IMR-90 (cell line): ENCODE results near the gene SYNE1. TPM values are rescaled to one million over a fixed set of nuclear protein-coding genes. Genes with fewer than 3 reads are reported as not detected.

Source experiments
- ATAC-seq: fragments of 200-7000 bp; cut with Tn5 transposase; 2 replicates; pipeline ENCODE4 v1.9.1; 2020; ENCODE audit warnings: low read depth, mild to moderate bottlenecking, moderate library complexity
- BruUV-seq: library from RNA; stranded (reverse); fragments of 400-500 nt; replicated peaks from 2 replicates; lab custom pipeline; 2021; lab: Mats Ljungman, UMichigan
- CTCF ChIA-PET: fragments of 300-600 bp; formaldehyde crosslinking; extraction: SDS; loops from one replicate; lab custom pipeline; 2021; ENCODE audit warnings: antibody characterized with exemption; lab: Yijun Ruan, JAX
- POLR2A ChIA-PET: fragments of 300-600 bp; sonication (Branson Sonifier 250); formaldehyde crosslinking; loops from one replicate; lab custom pipeline; 2022; ENCODE audit warnings: antibody characterized with exemption; ENCODE audit not compliant: unreplicated experiment; lab: Charles Lee
- DNase-seq: peaks from one replicate; pipeline ENCODE4 v3.0.0; 2013
- H2AFZ ChIP-seq: replicated peaks from 2 replicates; pipeline ENCODE3; 2013; ENCODE audit warnings: low read length, mild to moderate bottlenecking; ENCODE audit not compliant: poor library complexity
- H2AK5ac ChIP-seq: 2 replicates; pipeline ENCODE4 v1.6.1; 2013; ENCODE audit warnings: low read depth, low read length, inconsistent platforms
- H2AK9ac ChIP-seq: replicated peaks from 2 replicates; pipeline ENCODE3; 2013; ENCODE audit warnings: mild to moderate bottlenecking, low read depth, low read length, moderate library complexity; ENCODE audit not compliant: poor library complexity
- H2BK120ac ChIP-seq: 2 replicates; pipeline ENCODE4 v1.6.1; 2013; ENCODE audit warnings: low read depth, low read length, inconsistent platforms
- H2BK15ac ChIP-seq: 3 replicates; pipeline ENCODE4 v1.6.1; 2013; ENCODE audit warnings: low read depth, low read length, inconsistent platforms
- H2BK20ac ChIP-seq: 2 replicates; pipeline ENCODE4 v1.6.1; 2013; ENCODE audit warnings: low read depth, mild to moderate bottlenecking, inconsistent platforms, low read length, moderate library complexity
- H2BK5ac ChIP-seq: 2 replicates; pipeline ENCODE4 v1.6.1; 2013; ENCODE audit warnings: mild to moderate bottlenecking, low read depth, low read length, inconsistent platforms; ENCODE audit not compliant: poor library complexity, severe bottlenecking
- H3K14ac ChIP-seq: replicated peaks from 2 replicates; pipeline ENCODE4 v1.6.1; 2013; ENCODE audit warnings: low read depth, low read length, inconsistent platforms
- H3K18ac ChIP-seq: 2 replicates; pipeline ENCODE4 v1.6.1; 2013; ENCODE audit warnings: low read depth, low read length, control low read depth
- H3K23ac ChIP-seq: 2 replicates; pipeline ENCODE4 v1.6.1; 2013; ENCODE audit warnings: low read depth, low read length, inconsistent platforms
- H3K27ac ChIP-seq: 2 replicates; pipeline ENCODE4 v1.5.1; 2013; ENCODE audit warnings: mild to moderate bottlenecking, control low read depth, low read length; ENCODE audit not compliant: insufficient read depth
- H3K27me3 ChIP-seq: 2 replicates; pipeline ENCODE4 v1.6.1; 2013; ENCODE audit warnings: low read length; ENCODE audit not compliant: control insufficient read depth, insufficient read depth
- H3K36me3 ChIP-seq: 2 replicates; pipeline ENCODE4 v1.6.1; 2013; ENCODE audit warnings: low read length, mixed read lengths; ENCODE audit not compliant: control insufficient read depth, insufficient read depth
- H3K4ac ChIP-seq: 2 replicates; pipeline ENCODE4 v1.6.1; 2013; ENCODE audit warnings: low read depth, low read length, inconsistent platforms
- H3K4me1 ChIP-seq: 2 replicates; pipeline ENCODE4 v1.6.1; 2013; ENCODE audit warnings: low read length, mixed read lengths; ENCODE audit not compliant: control insufficient read depth, insufficient read depth
- H3K4me2 ChIP-seq: 2 replicates; pipeline ENCODE4 v1.6.1; 2013; ENCODE audit warnings: low read depth, mild to moderate bottlenecking, control low read depth, low read length, moderate library complexity
- H3K4me3 ChIP-seq: 2 replicates; pipeline ENCODE4 v1.5.1; 2013; ENCODE audit warnings: low read depth, mild to moderate bottlenecking, control low read depth, low read length, moderate library complexity; ENCODE audit not compliant: insufficient read depth
- H3K56ac ChIP-seq: 2 replicates; pipeline ENCODE4 v1.6.1; 2013; ENCODE audit warnings: low read length, inconsistent platforms; ENCODE audit not compliant: insufficient read depth; ENCODE audit errors: extremely low read depth
- H3K79me1 ChIP-seq, 2 experiments: 2 replicates each; pipeline ENCODE4 v1.6.1; 2013; ENCODE audit warnings: low read length in 2 of 2, inconsistent platforms in 1 of 2, low read depth in 1 of 2
- H3K9ac ChIP-seq: 2 replicates; pipeline ENCODE4 v1.6.1; 2013; ENCODE audit warnings: low read depth, low read length, control low read depth
- H3K9me1 ChIP-seq: 2 replicates; pipeline ENCODE4 v1.6.1; 2013; ENCODE audit warnings: low read length, inconsistent platforms; ENCODE audit not compliant: insufficient read depth
- H3K9me3 ChIP-seq: 2 replicates; pipeline ENCODE4 v1.6.1; 2013; ENCODE audit warnings: low read length; ENCODE audit not compliant: control insufficient read depth, insufficient read depth
- H4K20me1 ChIP-seq: 2 replicates; pipeline ENCODE4 v1.6.1; 2013; ENCODE audit warnings: low read length, inconsistent platforms; ENCODE audit not compliant: insufficient read depth
- H4K5ac ChIP-seq: 2 replicates; pipeline ENCODE4 v1.6.1; 2013; ENCODE audit warnings: mild to moderate bottlenecking, low read depth, low read length, control low read depth
- H4K8ac ChIP-seq, 2 experiments: 2 replicates each; pipeline ENCODE4 v1.6.1; 2013; ENCODE audit warnings: low read depth in 2 of 2, low read length in 2 of 2, control low read depth in 1 of 2, inconsistent platforms in 1 of 2
- H4K91ac ChIP-seq: 2 replicates; pipeline ENCODE4 v1.6.1; 2013; ENCODE audit warnings: low read depth, low read length, inconsistent platforms; ENCODE audit not compliant: insufficient read depth
- CEBPB ChIP-seq: IDR thresholded peaks from 2 replicates; pipeline ENCODE4 v1.6.1; 2012; ENCODE audit warnings: low read depth, low read length, improper control_type of control experiment
- ELK1 ChIP-seq: fragments of 150-350 bp; IDR thresholded peaks from 2 replicates; pipeline ENCODE4 v1.6.1; 2016; ENCODE audit warnings: low read depth, mild to moderate bottlenecking, low read length, moderate library complexity, borderline replicate concordance
- MXI1 ChIP-seq: IDR thresholded peaks from 2 replicates; pipeline ENCODE4 v1.6.1; 2012; ENCODE audit warnings: low read depth, mild to moderate bottlenecking, low read length, moderate library complexity, borderline replicate concordance
- POLR2A ChIP-seq: IDR thresholded peaks from 2 replicates; pipeline ENCODE4 v1.6.1; 2012; ENCODE audit warnings: mild to moderate bottlenecking, low read depth, low read length
- RCOR1 ChIP-seq: IDR thresholded peaks from 2 replicates; pipeline ENCODE4 v1.6.1; 2012; ENCODE audit warnings: mild to moderate bottlenecking, low read length, improper control_type of control experiment; ENCODE audit not compliant: insufficient replicate concordance
- SMC3 ChIP-seq: fragments of 150-350 bp; IDR thresholded peaks from 2 replicates; pipeline ENCODE4 v1.6.1; 2016; ENCODE audit warnings: low read depth, mild to moderate bottlenecking, antibody characterized with exemption, low read length, moderate library complexity
- WGBS, 2 experiments: methylation state at CpG; one replicate each; pipeline versions ENCODE4 v1.1.5 to v1.1.7; 2013; ENCODE audit warnings: missing lambda C conversion rate in 2 of 2; ENCODE audit not compliant: insufficient read length in 1 of 2; ENCODE audit errors: extremely low coverage in 2 of 2; 5-methylcytosine and 5-hydroxymethylcytosine counted together
- dilution Hi-C: fragments of 300-500 bp; cut with HindIII; formaldehyde crosslinking; loops from one replicate; pipeline ENCODE4 v1.14.3; 2018; ENCODE audit warnings: low sequenced_read_pairs; ENCODE audit not compliant: unreplicated experiment
- in situ Hi-C: fragments of 300-500 bp; cut with MboI; formaldehyde crosslinking; loops from 3 replicates; pipeline ENCODE4 v1.14.3; 2019; ENCODE audit warnings: low sequenced_read_pairs, inconsistent platforms, mixed read lengths
- intact Hi-C: fragments of 100-400 bp; cut with micrococcal nuclease; formaldehyde crosslinking; loops from 2 replicates; pipeline ENCODE4 v1.10.0; 2022
- polyA plus RNA-seq, 3 experiments: library from polyadenylated mRNA; depleted of rRNA; stranded (reverse); fragments of >200 nt; gene quantifications; 2 replicates each; pipeline ENCODE4 v1.2.3, GENCODE V29; 2012; ENCODE audit warnings: low replicate concordance in 1 of 3
- total RNA-seq: library from RNA; depleted of rRNA; stranded (reverse); fragments of >200 nt; gene quantifications from 2 replicates; pipeline ENCODE4 v1.2.3, GENCODE V29; 2012

The SYNE1 gene
- total and polyA plus RNA-seq, 2 of the 4 experiments (the other 2 are of a cell fraction): 34.1 to 159 TPM

GRCh38 chr6:152246554-152247337 lies 390.4 kb downstream of the SYNE1 start:
- peak overlapping the region; percentile 68; the same call in 1 of the 2 replicates for H4K5ac ChIP-seq
- H3K14ac ChIP-seq: peak overlapping the region; percentile 50; the same call in 1 of the 2 replicates
- H3K56ac ChIP-seq: no peak overlapping the region
- H2AK5ac ChIP-seq: no peak overlapping the region; the same call in 1 of the 2 replicates
- ChIA-PET POLR2A (no interaction called here), CTCF (interaction anchor here (1.0 to 1.6 kb wide), 2 partner anchors 15 to 24 kb away, joined by 4 read pairs; no protein-coding TSS in a partner anchor)
- H2BK15ac ChIP-seq: no peak overlapping the region
- H2BK20ac ChIP-seq: no peak overlapping the region
- dilution Hi-C loops: no loop called here
- intact Hi-C loops: no loop called here
- H3K23ac ChIP-seq: peak overlapping the region; percentile 31; the same call in 1 of the 2 replicates
- ATAC-seq (peak; percentile 59), DNase-seq (peak; percentile 54)
- H3K4me3 ChIP-seq: no peak overlapping the region
- H3K4me2 ChIP-seq: peak overlapping the region; percentile 46; the same call in 1 of the 2 replicates
- H4K91ac ChIP-seq: no peak overlapping the region
- peaks cover 17% of the 10 kb centered on the region for H3K36me3 ChIP-seq
- no peaks in the 10 kb centered on the region for H3K27me3 ChIP-seq
- TF ChIP-seq POLR2A (no peak), ELK1 (no peak), MXI1 (no peak), CEBPB (peak; percentile 86), SMC3 (no peak), RCOR1 (no peak)
- peaks cover 0 to under 1% of the 10 kb centered on the region in 2 experiments; a peak in 1 of 4 replicates for H3K79me1 ChIP-seq
- 100% methylated on average over 1 of the region's 4 CpGs; no CpG with 5 or more reads in 1 of the 2 experiments for WGBS, 2 experiments
- peak overlapping the region; percentile 22; the same call in 1 of the 2 replicates for H3K4ac ChIP-seq
- H2BK5ac ChIP-seq: peak overlapping the region; percentile 21
- peak overlapping the region; percentile 72; the same call in 1 of the 2 replicates for H3K18ac ChIP-seq
- H2AK9ac ChIP-seq: no peak overlapping the region
- H2AFZ ChIP-seq: no peak overlapping the region
- peaks cover 4% of the 10 kb centered on the region for H3K9me1 ChIP-seq
- H4K20me1 ChIP-seq: no peaks in the 10 kb centered on the region
- no peak overlapping the region for H3K27ac ChIP-seq
- peaks cover 2% of the 10 kb centered on the region for H3K4me1 ChIP-seq
- no TSS peak for BruUV-seq
- H3K9me3 ChIP-seq: no peaks in the 10 kb centered on the region
- in situ Hi-C loops: no loop called here
- no peak overlapping the region for H4K8ac ChIP-seq
- no peak overlapping the region for H3K9ac ChIP-seq
- H2BK120ac ChIP-seq: no peak overlapping the region
